Activated CD8-positive, alpha-beta memory T cell treated with anti-CD3 and anti-CD28 coated beads for 4 hours (primary cell): ENCODE measurements around the gene RNF5.
"Not testable (repeated sequence)": the region's sequence is repeated elsewhere in the genome, so short reads cannot be mapped to it uniquely, and the experiment has no call there.

Source experiments
- DNase-seq, 2 donors: peaks; one replicate each; pipeline ENCODE4 v3.0.0-alpha.2; 2020; ENCODE audit warnings: low read depth in 2 of 2

The RNF5 gene

DNA sequence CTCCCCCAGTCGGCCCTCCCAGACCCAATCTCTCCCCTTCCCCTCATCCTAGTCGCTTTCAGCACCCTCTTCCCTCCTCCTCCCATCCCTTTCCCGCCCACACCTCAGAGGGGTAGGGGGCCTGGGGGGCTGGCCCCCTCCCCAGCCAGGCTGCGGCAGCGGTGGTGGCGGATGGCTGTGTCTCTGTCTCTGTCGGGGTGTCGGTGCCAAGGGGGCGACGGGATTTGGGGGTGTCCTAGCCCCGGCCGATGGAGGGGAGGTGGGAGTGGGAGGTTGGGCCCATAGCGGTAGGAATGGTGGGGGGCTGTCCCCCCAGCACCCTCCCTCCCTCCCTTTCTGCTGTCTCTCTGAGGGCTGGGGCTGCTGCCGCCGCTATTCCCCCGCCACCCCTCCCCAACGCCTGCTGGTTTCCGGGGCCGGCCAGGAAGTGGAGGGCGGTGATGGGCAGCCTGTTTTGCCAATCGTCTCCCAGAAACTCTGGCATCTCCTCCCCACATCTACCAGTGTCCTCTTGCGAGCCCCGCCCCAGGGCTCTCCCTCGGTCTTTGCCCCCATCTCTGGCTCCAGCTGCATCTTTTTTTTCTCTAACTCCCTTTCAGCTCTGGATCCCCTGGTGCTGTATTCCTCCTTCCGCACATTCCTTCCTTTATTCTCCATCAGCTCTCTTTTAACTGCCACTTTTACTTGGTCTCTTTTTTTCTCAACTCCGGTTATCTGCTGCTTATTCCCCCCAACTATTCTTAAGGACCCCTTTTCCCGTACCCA, 2.3 kb upstream of the RNF5 start, which contains the start of gene AGPAT1:
Gene AGPAT1 (minus strand): TSS at position 374 of the 765 bp plus-strand sequence. CDS start 4,588 bp downstream, outside the sequence.
- DNase-seq = peak; percentile 94 to 95

DNA sequence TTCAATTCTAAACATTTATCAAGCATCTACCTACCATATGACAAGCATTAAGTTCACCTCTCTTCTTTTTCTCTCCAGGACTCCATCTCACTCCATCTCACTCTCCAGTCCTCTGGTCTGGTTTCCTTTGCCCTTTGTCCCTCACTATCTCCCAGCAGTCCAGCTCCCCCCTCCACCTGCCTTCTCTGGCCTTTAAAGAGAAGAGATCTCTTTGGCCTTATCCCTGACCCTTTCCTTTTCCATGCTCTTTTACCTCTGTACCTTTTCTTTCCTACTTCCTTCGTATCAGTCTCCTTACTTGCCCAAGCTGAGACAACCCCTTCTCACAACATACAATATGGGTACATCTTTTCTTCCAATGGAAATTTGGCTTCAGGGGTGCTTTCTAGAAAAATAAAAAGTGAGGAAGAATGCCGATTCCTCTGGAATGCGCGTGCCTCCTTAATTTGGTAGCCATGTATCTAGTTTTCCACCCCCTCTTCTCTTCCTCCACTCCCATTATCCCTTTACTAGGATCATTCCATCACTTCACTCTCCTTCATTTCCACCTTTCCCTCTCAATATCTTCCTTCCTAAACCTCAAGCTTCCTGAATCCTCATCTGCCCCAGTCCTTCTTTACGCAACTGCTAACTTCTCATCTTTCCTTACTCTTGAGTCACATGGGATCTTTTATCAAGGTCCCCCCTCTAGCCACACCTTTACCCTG, 1.6 kb upstream of the RNF5 start:
- no peak for DNase-seq

DNA sequence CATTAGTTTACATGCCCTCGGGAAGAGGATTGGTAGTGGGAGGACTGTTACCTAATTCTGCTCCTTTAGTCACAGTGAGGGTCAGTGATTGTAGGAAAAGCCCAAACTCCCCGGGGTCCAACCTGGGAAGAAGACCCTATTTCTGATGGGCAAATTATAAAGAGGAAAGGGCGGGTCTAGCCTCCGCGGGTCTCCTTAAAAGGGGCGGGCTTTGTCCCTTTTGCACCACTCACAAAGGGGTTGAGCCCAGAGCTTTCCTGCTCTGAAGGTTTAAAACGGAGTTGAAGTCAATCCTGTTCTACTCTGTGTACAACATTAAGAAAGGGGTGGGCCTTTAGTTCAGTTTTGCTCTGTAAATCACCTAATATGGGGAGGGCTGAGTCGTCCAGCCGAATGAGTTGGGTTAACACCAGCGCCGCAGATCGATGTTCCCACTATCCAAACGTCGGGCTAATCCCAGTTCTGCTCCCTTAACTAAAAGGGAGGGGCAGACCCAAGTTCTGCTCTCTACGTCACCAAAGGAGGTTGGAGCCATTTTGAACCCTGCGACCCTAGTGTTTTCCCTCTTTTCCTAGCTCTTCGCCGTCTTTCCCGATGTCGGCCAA, 920 bp upstream of the RNF5 start:
- DNase-seq = no peak

DNA sequence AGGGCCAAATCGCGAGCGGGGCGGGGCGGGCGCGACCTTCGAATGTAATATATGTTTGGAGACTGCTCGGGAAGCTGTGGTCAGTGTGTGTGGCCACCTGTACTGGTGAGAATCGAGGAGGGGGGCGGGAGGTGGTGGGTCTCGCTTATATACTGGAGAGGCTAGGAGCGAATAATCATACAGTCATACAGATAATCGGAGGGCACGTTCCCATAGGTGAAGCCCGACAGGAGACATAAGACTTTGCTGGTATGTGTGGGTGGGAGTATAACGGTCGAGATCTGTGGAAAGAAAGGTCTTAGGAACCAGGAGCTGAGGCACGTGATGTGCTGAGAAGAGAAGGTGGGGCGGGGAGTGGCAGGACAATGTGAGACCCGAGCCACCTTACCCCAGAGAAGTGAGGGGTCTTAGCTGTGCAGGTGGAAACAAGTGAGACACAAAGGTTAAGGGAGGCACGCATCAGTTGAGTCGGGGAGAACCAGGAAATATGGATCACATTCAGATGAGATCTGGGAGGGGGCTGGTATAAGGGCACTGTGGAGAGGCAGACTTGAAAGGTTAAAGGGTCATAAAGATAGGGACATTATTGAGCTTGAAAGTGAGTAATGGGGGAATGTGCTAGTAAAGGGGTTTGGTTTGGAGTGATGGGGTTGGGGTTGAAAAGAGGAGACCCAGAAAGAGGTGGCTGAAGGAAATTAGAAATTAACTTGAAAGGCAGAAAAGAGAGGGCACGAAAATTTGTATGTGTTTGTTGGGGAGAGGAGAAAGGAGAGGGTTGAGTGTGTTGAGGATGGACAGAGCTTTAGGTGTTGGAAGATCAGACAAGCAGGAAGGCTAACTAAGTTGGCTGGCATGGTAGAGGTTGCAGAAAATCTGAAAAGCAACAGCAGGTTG, 589 bp downstream of the RNF5 start:
- no peak for DNase-seq

DNA sequence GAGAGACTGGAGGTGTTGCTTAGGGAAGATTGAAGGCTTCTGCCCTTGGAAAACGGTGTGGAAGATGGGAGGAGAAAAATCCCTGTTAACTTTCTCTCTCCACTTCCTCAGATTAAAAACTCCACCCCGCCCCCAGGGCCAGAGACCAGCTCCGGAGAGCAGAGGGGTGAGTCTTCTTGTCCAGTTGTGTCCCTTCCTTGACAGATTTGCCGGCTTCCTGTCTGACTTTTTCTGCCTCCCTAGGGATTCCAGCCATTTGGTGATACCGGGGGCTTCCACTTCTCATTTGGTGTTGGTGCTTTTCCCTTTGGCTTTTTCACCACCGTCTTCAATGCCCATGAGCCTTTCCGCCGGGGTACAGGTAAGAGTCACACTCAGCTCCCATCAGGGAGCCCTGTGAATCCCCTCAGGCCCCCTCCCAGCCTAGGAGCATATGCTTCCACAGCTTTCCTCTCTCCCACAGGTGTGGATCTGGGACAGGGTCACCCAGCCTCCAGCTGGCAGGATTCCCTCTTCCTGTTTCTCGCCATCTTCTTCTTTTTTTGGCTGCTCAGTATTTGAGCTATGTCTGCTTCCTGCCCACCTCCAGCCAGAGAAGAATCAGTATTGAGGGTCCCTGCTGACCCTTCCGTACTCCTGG, 1.7 kb downstream of the RNF5 start:
- no peak for DNase-seq

DNA sequence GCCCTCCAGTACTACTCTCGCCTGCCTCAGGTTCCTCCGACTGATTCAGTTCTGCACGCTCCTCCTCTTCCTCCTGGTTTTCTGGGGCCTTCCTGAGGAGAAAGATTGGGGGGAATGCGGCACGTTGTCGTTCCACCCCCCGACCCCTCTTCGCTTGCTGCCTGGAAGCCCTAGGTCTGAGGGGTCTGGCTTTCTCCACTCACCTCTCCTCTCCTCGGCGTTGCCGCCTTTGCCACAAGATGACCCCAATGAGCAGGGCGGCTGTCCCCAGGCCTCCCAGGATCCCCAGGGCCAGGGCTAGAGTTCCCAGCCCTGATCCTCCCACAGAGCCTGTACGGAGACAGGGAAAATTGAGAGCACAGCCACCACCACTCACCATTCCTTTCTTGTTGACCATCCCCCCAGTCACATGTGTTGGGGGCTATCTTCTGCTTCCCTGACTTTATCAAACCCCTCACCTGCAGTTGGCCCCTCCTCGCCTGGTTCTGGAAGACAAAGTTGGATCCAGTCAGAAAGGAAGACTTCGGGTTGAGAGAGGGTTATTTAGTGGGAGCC, 3.0 kb downstream of the RNF5 start:
- no peak for DNase-seq

DNA sequence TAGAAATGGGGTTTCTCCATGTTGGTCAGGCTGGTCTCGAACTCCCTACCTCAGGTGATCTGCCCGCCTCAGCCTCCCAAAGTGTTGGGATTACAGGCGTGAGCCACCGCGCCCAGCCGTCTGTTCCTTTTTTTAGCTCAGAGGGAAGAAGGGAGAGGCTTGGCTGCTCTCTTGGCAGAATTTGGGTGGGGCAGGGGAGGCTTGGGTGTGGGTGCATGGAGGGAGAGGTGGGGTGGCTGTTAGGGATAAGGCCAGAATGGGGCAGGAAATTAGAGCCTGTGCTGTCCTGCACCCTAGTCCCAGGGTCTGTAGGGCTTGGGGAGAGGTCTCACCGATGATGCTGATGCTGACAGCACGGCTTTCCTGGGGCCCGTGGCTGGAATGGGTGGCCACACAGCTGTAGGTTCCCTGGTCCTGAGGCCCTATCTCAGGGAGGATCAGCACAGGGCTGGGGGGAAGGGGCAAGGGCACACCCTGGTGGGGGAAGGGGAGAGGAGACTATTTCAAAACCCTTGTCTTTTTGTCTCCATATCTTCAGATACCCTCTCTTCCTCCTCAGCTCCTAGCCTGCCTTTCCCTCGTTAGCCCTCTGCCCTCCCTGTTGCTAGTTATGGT, 3.8 kb downstream of the RNF5 start:
- DNase-seq = no peak

DNA sequence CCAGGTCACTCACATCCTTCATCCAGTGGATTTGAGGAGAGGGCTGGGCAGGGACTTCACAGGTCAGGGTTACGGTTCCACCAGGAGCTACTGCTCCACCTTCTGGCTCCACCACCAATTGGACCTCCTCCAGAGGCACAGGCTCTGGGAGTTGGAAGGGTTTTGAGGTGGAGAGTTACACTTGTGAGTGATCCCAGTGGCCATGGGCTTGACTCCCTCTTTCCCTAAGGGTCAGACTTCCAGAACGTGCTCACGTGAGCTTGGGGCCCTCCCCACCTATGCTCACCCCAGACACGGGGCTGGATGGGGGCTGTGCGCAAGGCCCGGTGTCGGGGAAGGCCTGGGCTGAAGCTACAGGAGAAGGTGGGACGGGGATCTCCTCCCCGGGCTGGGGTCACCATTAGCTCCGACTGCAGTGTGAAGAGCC, 4.4 kb downstream of the RNF5 start:
- no peak for DNase-seq

DNA sequence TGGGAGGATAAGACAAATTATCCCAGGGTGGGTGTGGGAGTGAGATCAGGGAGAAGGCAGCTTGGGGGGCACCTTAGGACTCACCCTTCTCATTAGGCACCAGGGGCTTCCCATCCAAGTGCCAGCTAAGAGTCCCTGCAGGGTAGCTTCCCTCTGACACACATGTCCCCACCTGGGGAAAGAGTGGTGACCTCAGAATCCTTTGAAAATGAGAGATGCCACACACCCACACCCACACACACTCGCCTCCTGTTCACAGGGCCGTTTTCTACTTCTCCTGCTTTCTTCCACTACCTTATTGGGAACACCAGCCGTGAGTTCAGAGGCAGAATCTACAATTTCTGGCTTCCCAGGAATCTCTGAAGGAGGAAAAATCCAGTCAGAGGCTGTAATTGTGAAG, 4.8 kb downstream of the RNF5 start:
- no peak for DNase-seq

DNA sequence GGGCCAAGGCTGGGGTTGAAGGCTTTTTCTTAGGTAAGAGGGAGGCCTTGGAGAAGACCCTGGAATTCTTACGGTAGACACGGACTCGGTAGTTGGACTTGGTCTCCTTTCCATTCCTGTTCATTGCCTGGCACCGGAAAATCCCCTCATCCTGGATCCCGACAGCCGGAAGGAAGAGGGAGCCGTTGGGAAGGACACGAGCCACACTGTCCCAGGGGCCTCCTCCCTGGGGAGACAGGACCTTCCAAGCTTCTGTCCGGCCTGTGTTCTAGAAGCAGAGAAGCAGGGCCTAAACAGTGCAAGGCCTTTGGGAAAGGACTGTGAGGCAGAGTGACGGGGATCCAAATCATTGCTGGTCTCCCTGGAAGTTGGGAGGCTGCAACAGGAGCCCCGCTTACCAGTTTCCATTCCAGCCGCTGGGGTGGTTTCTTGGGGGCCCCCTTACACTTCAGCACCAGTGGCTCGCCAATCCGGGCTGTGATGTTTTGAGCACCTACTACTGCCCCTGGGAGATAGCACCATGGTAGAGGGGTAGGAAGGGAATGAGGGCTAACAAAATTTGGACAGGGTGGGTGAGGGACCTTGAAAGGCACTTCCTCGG, 5.4 kb downstream of the RNF5 start:
- DNase-seq = no peak

DNA sequence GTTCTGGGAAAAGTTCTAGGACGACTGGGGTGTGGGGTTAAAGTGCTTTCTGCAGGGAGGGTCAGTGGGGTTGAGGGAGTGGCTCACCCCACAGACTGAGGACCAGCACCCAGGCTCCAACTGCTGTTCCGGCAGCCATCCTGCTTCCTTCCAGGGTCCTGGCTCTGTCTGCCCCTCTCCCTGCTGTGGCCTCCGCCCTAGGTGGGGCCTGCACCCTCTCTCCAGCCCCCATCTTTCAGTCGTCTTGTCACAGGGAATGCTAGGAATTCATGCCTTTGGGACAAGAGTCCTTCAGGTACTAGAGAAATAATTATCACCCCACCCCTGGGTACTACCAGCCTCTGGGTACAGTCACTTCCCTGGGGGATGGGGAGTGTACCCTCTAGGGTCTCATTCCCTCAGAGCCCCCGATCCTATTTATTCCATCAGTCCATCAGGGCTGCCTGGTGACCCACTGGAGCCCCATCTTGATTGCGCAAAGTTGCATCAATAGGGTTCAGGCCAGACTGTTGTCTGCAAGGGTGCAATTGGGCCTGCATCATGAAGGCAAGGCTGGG, 6.0 kb downstream of the RNF5 start, which contains the start of gene AGER:
Gene AGER (minus strand): TSS at position 170 of the 557 bp plus-strand sequence. CDS start 31 bp downstream, at position 139.
- DNase-seq = no peak

DNA sequence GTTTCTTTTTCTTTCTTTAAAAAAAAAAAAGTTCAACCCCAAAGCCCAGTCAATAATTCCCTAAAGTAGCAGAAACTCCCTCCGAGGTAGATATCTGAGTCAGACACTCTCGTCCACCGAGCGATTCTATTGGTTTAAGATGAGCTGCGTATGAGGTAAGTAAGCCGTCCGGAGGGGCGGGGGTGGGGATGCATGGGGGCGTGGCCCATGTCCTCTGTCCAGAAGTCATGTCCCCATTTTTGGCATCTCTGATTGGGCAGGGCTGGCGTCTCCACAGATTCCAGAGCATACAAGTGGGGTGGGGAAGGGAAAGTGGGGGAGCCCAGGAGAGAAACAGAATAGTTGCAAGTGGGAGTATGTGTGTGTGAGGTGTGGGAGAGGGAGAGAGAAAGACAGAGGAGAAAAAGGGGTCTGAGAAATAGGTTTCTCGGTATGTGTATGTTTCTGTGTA, 7.5 kb downstream of the RNF5 start:
- DNase-seq = peak in 1 of 2 donors; percentile 29

DNA sequence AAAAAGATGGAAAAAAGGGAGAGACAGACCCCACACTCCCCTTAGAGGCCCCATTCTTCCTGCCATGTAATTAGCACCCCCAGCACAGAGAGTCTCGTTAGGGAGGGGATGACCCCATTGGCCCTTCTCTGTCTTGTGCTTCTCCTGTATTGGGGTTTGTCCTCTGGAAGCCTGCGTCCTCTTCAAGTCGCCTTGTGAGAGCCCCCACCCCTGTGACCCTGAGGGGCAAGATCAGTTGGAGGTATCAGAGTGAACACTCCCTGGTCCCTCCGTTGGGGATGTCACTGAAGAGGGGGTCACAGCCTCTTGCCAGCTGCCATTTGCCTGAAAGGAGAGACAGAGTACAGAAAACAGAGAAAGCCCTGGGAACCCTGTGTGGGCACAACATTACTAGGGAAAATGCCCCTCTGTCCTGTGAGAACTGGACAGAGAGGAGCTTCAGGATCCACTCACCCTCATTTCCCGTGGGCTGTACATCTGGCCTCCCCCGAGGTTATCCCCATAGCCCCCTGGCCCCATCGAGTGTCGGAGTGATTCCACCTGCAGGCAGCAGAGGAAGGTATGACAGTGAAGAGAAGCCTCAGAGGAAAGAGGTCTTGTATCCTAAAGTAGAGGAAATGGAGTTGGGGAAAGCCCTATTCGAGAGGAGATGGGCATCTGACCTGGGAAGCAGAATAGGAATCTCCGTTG, 8.1 kb downstream of the RNF5 start:
- DNase-seq = not testable (repeated sequence)

DNA sequence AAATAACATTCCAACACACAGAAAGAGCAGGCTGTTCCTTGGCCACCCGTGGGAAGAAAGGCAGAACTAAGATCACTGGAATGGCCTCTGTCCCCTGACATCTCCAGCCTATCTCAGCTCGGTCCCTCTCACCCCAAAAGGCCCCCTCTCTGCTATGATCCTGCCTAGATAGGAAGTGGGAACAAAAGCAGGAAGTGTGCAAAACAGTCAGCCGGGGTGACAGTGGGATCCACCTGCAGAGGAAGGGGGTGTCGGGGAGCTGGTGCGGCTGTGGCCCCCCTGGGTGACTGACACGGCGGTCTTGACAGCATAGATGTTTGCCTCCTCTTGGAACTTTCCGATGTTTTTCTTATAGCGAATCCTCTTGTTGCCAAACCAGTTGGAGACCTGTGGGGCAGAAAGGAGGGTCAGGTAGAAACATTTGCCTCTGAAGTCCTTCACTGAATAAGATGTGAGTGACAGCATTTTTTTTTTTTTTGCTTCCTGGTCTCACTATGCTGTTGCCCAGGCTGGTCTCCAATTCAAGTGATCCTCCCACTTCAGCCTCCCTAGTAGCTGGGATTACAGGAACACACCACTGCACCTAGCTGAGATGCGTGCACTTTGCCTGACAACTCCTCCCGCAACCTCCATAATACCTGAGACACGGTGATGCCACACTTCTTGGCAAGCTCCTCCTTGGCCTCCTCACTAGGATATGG, 9.0 kb downstream of the RNF5 start:
- no peak for DNase-seq

DNA sequence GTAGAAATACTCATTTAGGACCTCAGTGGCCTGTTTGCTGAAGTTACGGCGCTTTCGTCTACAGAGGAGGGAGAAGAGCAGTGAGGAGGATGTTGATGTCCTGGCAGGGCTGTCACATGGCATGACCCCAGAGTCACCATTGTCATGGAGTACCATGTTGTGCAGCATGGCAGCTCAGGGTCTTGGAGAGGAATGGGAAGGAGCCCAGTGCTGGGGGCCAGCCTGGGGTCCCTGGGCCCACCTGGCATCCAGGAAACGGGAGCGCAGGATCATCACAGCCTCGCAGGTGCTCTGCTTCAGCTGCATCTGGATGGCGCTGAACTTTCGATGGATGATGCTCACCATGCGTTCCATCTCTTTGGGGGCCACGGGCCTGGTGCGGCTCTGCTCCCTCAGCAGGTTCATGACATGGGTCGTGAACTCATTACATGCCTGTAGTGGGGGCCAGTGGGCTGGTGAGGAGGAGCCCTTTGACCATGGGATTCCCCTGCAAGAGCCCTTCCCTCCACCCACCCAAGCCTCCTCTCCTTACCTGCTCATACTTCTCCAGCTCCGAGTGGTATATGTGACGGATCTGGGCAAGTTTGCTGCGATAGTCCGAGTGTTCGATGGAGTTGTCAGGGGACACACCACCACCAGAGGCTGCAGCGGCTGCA, 9.6 kb downstream of the RNF5 start:
- DNase-seq = not testable (repeated sequence)

DNA sequence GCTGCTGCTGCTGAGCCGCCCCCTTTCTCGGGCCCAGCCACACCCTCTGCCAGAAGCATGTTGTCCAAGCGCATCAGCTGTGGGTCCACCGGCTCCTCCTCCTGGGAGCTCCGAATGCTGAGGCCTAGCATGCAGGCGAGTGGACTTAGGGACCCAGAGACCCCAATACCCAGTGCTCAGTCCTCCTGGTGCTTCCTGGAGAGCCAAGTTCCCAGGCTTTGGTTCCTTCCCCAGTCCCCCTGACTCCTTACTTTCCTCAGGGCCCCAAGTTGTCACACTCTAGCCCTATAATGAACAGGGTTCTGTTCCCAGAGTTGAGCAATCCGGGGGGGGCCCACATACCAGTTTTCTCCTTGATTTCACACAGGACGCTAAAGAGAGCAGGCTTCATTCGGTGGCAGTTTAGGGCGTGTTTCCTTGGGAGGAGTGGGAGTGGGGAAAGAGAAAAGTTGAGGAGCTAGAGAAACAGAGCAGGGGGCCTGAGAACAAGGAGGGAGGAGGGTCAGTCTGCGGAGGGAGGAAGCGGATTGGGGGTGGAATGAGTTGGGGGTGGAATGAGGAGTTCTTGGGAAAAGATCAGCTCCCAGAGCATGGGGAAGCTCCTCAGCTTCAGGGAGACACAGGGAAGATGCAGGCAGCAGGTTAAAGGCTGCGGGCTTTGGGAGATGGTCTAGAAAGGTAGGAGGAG, 10.3 kb downstream of the RNF5 start:
- no peak for DNase-seq

DNA sequence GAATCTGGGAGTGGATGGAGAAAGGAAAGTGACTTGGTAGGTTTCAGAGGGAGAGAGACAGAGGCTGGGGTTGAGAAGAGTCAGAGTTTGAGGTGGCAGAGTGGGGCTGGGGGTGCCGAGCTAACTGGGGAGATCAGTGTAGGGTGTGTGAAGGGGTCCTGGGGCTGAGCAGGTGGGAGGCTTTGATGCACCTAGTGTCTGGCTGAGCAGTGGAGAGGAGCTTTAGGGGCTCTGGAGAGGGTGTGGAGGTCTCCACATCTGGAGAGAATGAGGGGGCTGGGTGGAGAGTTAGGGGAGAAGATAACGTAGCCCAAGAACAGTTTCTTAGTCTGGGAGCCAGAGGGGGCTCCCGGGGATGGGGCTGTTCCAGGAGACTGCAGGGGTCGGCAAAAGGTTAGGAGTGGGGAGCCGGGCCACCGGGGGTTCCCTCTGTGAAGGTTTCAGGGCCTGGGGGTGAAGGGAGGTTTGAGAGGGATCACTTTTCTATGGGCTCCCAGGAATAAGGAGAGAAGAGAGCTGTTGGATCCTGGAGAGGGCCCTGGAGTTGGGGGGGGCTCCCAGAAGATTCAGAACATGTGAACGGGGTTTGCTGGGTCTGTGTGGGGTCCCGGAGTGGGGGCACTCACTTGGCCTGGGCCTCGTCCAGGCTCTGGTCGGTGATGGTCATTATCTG, 11.0 kb downstream of the RNF5 start:
- DNase-seq = no peak
